Aorta (tissue), 5 donors: ENCODE results near the gene RPL41. TPM values are rescaled to one million over a fixed set of nuclear protein-coding genes. Genes with fewer than 3 reads are reported as not detected.

ENCODE experiments used
- ATAC-seq: fragments of 200-7000 bp; cut with Tn5 transposase; one replicate; pipeline ENCODE4 v1.9.1; 2022; ENCODE audit warnings: moderate library complexity; ENCODE audit not compliant: low FRiP score
- DNase-seq, 2 donors: peaks; one replicate each; pipeline ENCODE4 v3.0.0-alpha.2; 2020
- H3K27ac ChIP-seq, 2 donors: one replicate each; pipeline ENCODE4 v1.5.1; 2013; ENCODE audit warnings: low read length in 2 of 2, mild to moderate bottlenecking in 2 of 2, moderate library complexity in 2 of 2, control low read depth in 1 of 2, inconsistent platforms in 1 of 2, low read depth in 1 of 2
- H3K27me3 ChIP-seq, 2 donors: one replicate each; pipeline ENCODE4 v1.6.1; 2013; ENCODE audit warnings: control low read depth in 1 of 2, low read length in 1 of 2, mild to moderate bottlenecking in 1 of 2, moderate library complexity in 1 of 2; ENCODE audit not compliant: insufficient read depth in 2 of 2, control insufficient read depth in 1 of 2
- H3K36me3 ChIP-seq, 2 donors: one replicate each; pipeline ENCODE4 v1.6.1; 2013; ENCODE audit warnings: control low read depth in 1 of 2, low read length in 1 of 2, mild to moderate bottlenecking in 1 of 2; ENCODE audit not compliant: insufficient read depth in 2 of 2, control insufficient read depth in 1 of 2
- H3K4me1 ChIP-seq, 2 donors: one replicate each; pipeline ENCODE4 v1.6.1; 2013; ENCODE audit warnings: low read length in 2 of 2, control low read depth in 1 of 2, mild to moderate bottlenecking in 1 of 2, moderate library complexity in 1 of 2; ENCODE audit not compliant: insufficient read depth in 2 of 2, control insufficient read depth in 1 of 2
- H3K4me3 ChIP-seq, 2 donors: one replicate each; pipeline ENCODE4 v1.5.1; 2013; ENCODE audit warnings: low read length in 2 of 2, control low read depth in 1 of 2, mild to moderate bottlenecking in 1 of 2
- H3K9me3 ChIP-seq: one replicate; pipeline ENCODE4 v1.6.1; 2013; ENCODE audit warnings: mild to moderate bottlenecking, low read length; ENCODE audit not compliant: control insufficient read depth
- WGBS, 2 donors: extraction: QIAGEN DNeasy Blood & Tissue Kit; methylation state at CpG; one replicate each; pipeline ENCODE4 v1.1.7; 2013; 5-methylcytosine and 5-hydroxymethylcytosine counted together
- intact Hi-C, 2 donors: fragments of 100-400 bp; cut with DNase I; formaldehyde crosslinking; loops; one replicate each; pipeline versions ENCODE4 v1.14.2 to v1.15.0; 2022
- polyA plus RNA-seq, 2 donors: library from polyadenylated mRNA; stranded (reverse); fragments of 200-250 nt; gene quantifications; one replicate each; pipeline ENCODE4 v1.2.3, GENCODE V29; 2013
- total RNA-seq, 2 donors: library from RNA; stranded (reverse); fragmentation: NEBNext Ultra II Directional; extraction: Animal tissue kit (Norgen Biotek cat#: 25700); gene quantifications; one replicate each; pipeline ENCODE4 v1.2.1, GENCODE V29; 2021
- donor health status: healthy with polysubstance abuse.
- donor health status: Bipolar disorder and iron deficiency.
- donor health status: DM: no; HTN: no; CAD: no.
- donor health status: DM: no; HTN: no; CAD: no.
- donor health status: DM: yes; HTN: yes; CAD: no.

The RPL41 gene
- total and polyA plus RNA-seq, 4 donors, result 2,225 to 7,278 (median 4,110) TPM

DNA sequence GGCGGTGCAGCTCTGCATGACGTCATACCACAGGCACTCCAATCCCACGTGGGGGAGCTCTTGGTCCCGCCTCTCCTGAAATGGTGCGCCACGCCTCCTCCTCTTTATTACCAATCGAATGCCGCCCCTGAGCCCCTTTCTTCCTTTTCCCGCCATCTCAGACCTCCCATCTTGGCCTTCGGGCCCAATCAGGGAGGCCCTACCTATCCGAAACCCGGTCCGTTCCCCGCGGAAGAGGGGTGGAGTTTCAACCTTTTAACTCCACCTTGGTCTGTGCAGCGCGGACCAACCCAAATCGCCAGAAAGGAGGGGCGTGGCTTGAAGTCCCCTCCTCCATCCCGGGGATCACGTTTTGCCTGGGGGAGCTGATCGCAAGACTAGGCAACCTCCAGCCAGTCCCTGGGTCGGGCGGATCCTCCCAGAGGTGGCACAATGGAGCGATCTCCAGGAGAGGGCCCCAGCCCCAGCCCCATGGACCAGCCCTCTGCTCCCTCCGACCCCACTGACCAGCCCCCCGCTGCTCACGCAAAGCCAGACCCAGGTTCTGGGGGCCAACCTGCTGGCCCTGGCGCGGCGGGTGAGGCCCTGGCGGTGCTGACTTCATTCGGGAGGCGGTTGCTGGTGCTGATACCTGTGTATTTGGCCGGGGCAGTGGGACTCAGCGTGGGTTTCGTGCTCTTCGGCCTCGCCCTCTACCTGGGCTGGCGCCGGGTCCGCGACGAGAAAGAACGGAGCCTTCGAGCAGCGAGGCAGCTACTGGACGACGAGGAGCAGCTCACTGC is 11.6 kb downstream of the RPL41 start, which contains the start of gene ESYT1:
ESYT1 (plus strand) TSS at position 380 of the 782 bp plus-strand sequence; CDS start at position 433, 53 bp downstream.
- intact Hi-C loops, result loop anchor here (2.0 kb wide), 2 partner anchors 23 to 61 kb away; partner anchors contain the start of gene SMARCC2 (in 1 of the 2)
- DNase-seq (peak; percentile 98 to 99), ATAC-seq (peak; percentile 96)
- H3K4me3 ChIP-seq, result peak within 1 kb of the TSS; percentile 50 to 67
- H3K4me1 ChIP-seq, result peaks cover 0 to 5% of the 10 kb centered on the region in 2 donors
- no peaks in the 10 kb centered on the region for H3K27me3 ChIP-seq
- peaks cover 3 to 8% of the 10 kb centered on the region in 2 donors for H3K36me3 ChIP-seq
- H3K27ac ChIP-seq, result peak within 1 kb of the TSS in 1 of 2 donors; percentile 61
- no peaks in the 10 kb centered on the region for H3K9me3 ChIP-seq
- 0% methylated on average over 49 of the region's 49 CpGs for WGBS, 2 donors

- intact Hi-C loops, result loop anchor here in 1 of 2 donors (2.0 kb wide), 1 partner anchor 22 kb away; no protein-coding TSS in a partner anchor
- peak in 1 of 2 donors; percentile 59 for DNase-seq
- Histone ChIP-seq H3K4me1 (peaks cover 0 to 5% of the 10 kb centered on the region in 2 donors), H3K27ac (peak overlapping the region in 1 of 2 donors; percentile 61), H3K27me3 (no peaks in the 10 kb centered on the region), H3K9me3 (no peaks in the 10 kb centered on the region), H3K36me3 (peaks cover 3 to 9% of the 10 kb centered on the region in 2 donors), H3K4me3 (peak overlapping the region; percentile 50 to 67)
- ATAC-seq, result peak; percentile 31
- WGBS, 2 donors, result 0% methylated on average over 20 of the region's 20 CpGs
These were observed 12.3 kb downstream of the RPL41 start for GRCh38 chr12:56128670-56129205.

DNA sequence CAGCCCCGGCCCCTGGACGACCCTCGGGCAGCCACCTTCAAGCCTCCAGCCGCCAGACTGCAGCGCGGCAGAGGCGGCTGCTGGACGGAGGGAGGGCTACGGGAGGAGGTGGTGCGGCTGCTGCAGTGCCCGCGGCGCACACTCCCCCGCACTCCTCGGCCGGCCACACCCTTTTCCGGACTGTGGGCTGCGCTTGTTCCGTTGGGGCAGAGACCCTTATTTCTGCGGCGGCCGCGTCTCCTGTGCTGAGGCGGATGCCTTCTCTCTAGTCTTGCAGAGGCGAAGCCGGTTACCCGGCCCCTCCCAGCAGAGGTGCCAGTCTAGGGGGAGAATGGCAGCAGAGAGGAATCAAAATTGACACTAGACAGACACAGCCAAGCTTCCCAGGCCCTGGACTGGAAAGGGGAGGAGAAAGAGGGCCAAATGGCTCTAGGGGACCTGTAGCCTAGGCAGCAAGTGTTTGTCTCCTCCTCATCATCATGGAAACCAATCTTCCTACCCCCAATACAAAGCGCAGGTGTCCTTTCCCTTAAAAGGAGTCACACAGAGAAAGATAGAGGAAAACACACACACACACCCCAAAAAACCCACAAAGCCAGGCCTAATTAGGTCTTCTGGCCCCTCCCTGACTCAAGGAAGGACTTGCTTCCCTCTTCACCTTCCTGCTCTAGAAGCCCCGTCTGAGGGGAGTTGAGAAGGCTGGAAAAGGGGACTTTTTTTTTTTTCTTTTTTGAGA is 12.9 kb downstream of the RPL41 start:
- Histone ChIP-seq H3K4me3 (peak overlapping the region; percentile 50 to 67), H3K27me3 (no peaks in the 10 kb centered on the region), H3K27ac (peak overlapping the region in 1 of 2 donors; percentile 61), H3K9me3 (no peaks in the 10 kb centered on the region), H3K36me3 (peaks cover 3 to 13% of the 10 kb centered on the region in 2 donors), H3K4me1 (peaks cover 0 to 5% of the 10 kb centered on the region in 2 donors)
- 1% methylated on average over 29 of the region's 29 CpGs for WGBS, 2 donors
- intact Hi-C loops, result loop anchor here in 1 of 2 donors (2.0 kb wide), 1 partner anchor 21 kb away; no protein-coding TSS in a partner anchor
- peak; percentile 58 for ATAC-seq
- DNase-seq, result peak; percentile 82 to 92

GRCh38 chr12:56129942-56130495 is 13.6 kb downstream of the RPL41 start:
- DNase-seq, result no peak
- no peak for ATAC-seq
- WGBS, 2 donors, result 49 to 53% methylated on average over 22 of the region's 22 CpGs
- H3K4me3 ChIP-seq, result peak overlapping the region in 1 of 2 donors; percentile 67
- H3K27ac ChIP-seq, result peak overlapping the region in 1 of 2 donors; percentile 37
- H3K4me1 ChIP-seq, result peaks cover 0 to 5% of the 10 kb centered on the region in 2 donors
- intact Hi-C loops, result loop anchor here in 1 of 2 donors (2.0 kb wide), 1 partner anchor 21 kb away; no protein-coding TSS in a partner anchor
- H3K36me3 ChIP-seq, result peaks cover 3 to 13% of the 10 kb centered on the region in 2 donors
- H3K9me3 ChIP-seq, result no peaks in the 10 kb centered on the region
- no peaks in the 10 kb centered on the region for H3K27me3 ChIP-seq

DNA sequence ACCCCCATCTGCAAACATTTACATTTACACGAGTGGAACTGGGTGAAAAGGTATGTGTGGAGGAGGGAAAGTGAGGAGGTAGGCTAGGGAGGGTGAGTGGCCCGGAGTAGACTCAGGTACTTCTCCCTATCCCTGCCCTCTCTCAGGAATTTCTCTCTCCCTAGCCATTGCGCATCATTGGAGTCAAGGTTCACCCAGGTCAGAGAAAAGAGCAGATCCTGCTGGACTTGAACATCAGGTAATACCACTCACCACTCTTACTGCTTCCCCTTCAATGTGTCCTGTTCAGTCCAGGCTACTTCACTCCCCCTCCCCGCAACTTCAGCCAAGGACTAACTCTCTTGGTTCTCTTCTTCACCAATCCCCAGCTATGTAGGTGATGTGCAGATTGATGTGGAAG is 14.4 kb downstream of the RPL41 start:
- no peaks in the 10 kb centered on the region for H3K27me3 ChIP-seq
- no peak overlapping the region for H3K27ac ChIP-seq
- H3K4me1 ChIP-seq, result peaks cover 0 to 5% of the 10 kb centered on the region in 2 donors
- H3K36me3 ChIP-seq, result peaks cover 3 to 13% of the 10 kb centered on the region in 2 donors
- WGBS, 2 donors, result 85 to 87% methylated on average over 4 of the region's 4 CpGs
- H3K9me3 ChIP-seq, result no peaks in the 10 kb centered on the region
- intact Hi-C loops, result no loop called here
- DNase-seq, result no peak
- H3K4me3 ChIP-seq, result no peak overlapping the region
- no peak for ATAC-seq

DNA sequence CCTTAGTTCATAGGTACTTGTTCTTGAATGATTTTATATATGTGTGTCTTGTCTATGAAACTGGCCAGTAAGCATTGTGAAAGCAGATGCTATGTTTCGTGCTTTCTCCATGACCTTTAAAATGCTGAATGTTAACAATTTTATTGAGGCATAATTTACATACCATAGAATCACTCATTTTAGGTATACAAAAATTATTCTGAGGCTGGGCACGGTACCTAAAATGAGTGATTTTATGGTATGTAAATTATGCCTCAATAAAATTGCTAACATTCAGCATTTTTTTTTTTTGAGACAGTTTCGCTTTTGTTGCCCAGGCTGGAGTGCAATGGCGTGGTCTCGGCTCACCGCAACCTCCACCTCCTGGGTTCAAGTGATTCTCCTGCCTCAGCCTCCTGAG is 18.5 kb downstream of the RPL41 start:
- intact Hi-C loops, result no loop called here
- Histone ChIP-seq H3K9me3 (no peaks in the 10 kb centered on the region), H3K27me3 (no peaks in the 10 kb centered on the region), H3K4me3 (no peak overlapping the region), H3K27ac (no peak overlapping the region), H3K36me3 (peaks cover 9 to 18% of the 10 kb centered on the region in 2 donors), H3K4me1 (no peaks in the 10 kb centered on the region)
- WGBS, 2 donors, result 96 to 100% methylated on average over 6 of the region's 6 CpGs
- no peak for ATAC-seq
- no peak for DNase-seq

DNA sequence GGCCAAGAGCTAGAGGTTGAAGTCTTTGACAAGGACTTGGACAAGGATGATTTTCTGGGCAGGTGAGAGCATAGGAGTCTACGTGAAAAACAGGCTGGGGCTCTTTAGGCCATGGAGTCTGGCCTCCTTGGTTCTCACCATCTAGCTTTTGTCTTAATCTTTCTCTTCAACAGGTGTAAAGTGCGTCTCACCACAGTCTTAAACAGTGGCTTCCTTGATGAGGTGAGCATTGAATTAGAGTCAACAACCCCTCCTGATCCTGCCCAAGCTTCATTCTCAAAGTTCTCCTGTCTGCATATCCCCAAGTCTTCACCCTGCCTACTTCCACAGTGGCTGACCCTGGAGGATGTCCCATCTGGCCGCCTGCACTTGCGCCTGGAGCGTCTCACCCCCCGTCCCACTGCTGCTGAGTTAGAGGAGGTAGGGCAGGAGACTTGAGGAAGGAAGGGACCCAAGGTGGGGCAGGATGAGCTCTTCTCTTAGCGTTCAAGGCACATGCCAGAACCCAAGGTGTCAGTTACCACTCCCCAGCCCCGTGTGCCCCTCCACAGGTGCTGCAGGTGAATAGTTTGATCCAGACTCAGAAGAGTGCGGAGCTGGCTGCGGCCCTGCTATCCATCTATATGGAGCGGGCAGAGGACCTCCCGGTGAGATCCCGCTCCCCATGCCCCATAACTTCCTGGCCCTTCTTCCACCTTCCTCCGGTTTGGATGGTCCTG is 21.6 kb downstream of the RPL41 start:
- WGBS, 2 donors, result 95 to 96% methylated on average over 14 of the region's 14 CpGs
- Histone ChIP-seq H3K4me1 (no peaks in the 10 kb centered on the region), H3K27me3 (no peaks in the 10 kb centered on the region), H3K4me3 (no peak overlapping the region), H3K9me3 (no peaks in the 10 kb centered on the region), H3K36me3 (peaks cover 6 to 17% of the 10 kb centered on the region in 2 donors), H3K27ac (no peak overlapping the region)
- ATAC-seq, result no peak
- peak; percentile 27 to 55 for DNase-seq
- intact Hi-C loops, result no loop called here
